Upper lobe of right lung (tissue), 1 donor: ENCODE measurements around the gene GRIN1. TPM values are rescaled to one million over a fixed set of nuclear protein-coding genes. Genes with fewer than 3 reads are reported as not detected.
A peak's percentile ranks its signal among the peaks of the same experiment; 100 is the strongest.

ENCODE experiments used
- ATAC-seq: fragments of 200-7000 bp; cut with Tn5 transposase; one replicate; pipeline ENCODE4 v1.9.1; 2020; ENCODE audit warnings: mild to moderate bottlenecking, moderate library complexity
- DNase-seq: peaks from one replicate; pipeline ENCODE4 v3.0.0-alpha.2; 2020
- H3K27ac ChIP-seq: fragments of 200-600 bp; one replicate; pipeline ENCODE4 v1.8.0; 2022
- H3K27me3 ChIP-seq: fragments of 200-600 bp; one replicate; pipeline ENCODE4 v1.8.0; 2022; ENCODE audit warnings: mild to moderate bottlenecking
- H3K36me3 ChIP-seq: fragments of 200-600 bp; one replicate; pipeline ENCODE4 v1.8.0; 2022
- H3K4me1 ChIP-seq: fragments of 200-600 bp; one replicate; pipeline ENCODE4 v1.8.0; 2022
- H3K4me3 ChIP-seq: fragments of 200-600 bp; one replicate; pipeline ENCODE4 v1.8.0; 2022; ENCODE audit warnings: mild to moderate bottlenecking
- H3K9me3 ChIP-seq: fragments of 200-600 bp; one replicate; pipeline ENCODE4 v1.8.0; 2022
- intact Hi-C: fragments of 100-400 bp; cut with DNase I; formaldehyde crosslinking; loops from one replicate; pipeline ENCODE4 v1.11.0; 2022
- total RNA-seq: library from RNA; stranded (reverse); fragmentation: NEBNext Ultra II Directional; extraction: Animal tissue kit (Norgen Biotek cat#: 25700); gene quantifications from one replicate; pipeline ENCODE4 v1.2.1, GENCODE V29; 2021
- TF ChIP-seq, protein P1 (sequence below): fragments of 200-600 bp; IDR thresholded peaks from one replicate; pipeline ENCODE4 v1.8.0; 2022; ENCODE audit warnings: antibody characterized with exemption
- donor health status: DM: no; HTN: yes; CAD: no; lungs with severe emphysema.

Gene GRIN1
- total RNA-seq, 1 donor from 2014 or later: 0.64 TPM

DNA sequence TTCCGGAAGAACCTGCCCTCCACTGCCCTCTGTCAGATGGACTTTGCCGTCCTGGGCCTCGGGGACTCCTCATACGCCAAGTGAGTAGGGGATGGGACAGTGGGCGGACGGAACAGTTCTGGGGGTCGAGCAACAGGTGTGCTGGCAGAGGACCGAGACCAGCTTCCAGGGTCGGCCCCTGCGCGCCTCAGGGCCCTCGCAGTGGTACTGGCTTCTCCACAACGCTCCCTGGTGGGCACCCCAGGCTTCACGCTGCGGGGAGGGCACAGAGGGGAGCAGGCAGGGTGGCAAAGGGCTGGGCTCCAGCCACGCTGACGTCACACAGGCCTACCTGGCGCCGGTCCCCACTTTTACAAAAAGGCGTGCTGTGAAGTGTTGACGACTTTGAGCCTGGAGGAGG lies 73.6 kb downstream of the GRIN1 start:
- intact Hi-C loops: no loop called here
- no peaks in the 10 kb centered on the region for H3K27me3 ChIP-seq
- DNase-seq: no peak
- TF ChIP-seq, protein P1, sequence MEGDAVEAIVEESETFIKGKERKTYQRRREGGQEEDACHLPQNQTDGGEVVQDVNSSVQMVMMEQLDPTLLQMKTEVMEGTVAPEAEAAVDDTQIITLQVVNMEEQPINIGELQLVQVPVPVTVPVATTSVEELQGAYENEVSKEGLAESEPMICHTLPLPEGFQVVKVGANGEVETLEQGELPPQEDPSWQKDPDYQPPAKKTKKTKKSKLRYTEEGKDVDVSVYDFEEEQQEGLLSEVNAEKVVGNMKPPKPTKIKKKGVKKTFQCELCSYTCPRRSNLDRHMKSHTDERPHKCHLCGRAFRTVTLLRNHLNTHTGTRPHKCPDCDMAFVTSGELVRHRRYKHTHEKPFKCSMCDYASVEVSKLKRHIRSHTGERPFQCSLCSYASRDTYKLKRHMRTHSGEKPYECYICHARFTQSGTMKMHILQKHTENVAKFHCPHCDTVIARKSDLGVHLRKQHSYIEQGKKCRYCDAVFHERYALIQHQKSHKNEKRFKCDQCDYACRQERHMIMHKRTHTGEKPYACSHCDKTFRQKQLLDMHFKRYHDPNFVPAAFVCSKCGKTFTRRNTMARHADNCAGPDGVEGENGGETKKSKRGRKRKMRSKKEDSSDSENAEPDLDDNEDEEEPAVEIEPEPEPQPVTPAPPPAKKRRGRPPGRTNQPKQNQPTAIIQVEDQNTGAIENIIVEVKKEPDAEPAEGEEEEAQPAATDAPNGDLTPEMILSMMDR: no peak
- no peaks in the 10 kb centered on the region for H3K9me3 ChIP-seq
- no peak overlapping the region for H3K27ac ChIP-seq
- H3K4me3 ChIP-seq: no peak overlapping the region
- no peaks in the 10 kb centered on the region for H3K4me1 ChIP-seq
- no peak for ATAC-seq
- no peaks in the 10 kb centered on the region for H3K36me3 ChIP-seq

DNA sequence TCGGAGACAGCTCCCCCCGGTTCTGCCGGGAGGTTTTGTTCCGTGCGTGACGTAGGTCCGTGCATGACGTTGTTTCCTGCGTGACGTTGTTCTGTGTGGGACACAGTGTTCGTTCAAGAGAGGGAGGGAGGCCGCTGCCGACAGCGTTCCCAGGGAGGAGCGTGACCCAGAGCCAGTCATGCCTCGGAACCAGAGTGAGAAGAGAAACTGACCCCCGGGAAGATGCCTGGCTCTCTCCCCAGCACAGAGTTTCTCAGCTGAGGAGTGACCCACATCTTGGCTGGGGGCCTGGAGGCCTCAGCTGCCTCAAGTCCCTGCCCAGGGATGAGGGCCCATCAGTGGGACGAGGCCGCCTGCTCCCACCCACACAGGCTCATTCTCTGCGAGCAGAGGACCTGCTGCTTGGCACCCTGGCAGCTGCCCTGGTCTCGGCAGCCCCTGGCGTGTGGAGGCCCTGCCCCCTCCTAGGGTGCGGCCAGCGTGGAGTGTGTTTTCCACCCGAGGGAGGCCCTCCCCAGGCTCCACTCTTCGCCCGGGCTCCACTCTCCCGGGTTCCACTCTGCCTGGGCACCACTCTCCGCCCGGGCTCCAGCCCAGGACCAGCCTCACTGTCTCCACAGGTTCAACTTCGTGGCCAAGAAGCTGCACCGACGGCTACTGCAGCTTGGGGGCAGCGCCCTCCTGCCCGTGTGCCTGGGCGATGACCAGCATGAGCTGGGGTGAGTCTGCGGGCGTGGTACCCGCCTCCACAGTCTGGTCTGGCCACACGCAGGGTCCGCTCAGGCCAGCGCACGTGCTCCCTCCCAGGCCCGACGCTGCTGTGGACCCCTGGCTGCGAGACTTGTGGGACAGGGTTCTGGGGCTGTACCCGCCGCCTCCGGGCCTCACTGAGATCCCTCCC lies 74.5 kb downstream of the GRIN1 start:
- intact Hi-C loops: no loop called here

DNA sequence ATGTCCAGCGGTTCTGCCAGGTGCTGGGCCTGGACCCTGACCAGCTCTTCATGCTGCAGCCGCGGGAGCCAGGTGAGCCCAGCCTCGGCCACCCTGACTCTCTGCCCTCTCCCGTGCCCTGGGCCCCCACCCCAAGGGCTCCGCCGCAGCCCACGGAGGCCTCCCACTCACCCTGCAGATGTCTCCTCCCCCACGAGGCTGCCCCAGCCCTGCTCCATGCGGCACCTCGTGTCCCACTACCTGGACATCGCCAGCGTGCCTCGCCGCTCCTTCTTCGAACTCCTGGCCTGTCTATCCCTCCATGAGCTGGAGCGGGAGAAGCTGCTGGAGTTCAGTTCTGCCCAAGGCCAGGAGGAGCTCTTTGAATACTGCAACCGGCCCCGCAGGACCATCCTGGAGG lies 75.7 kb downstream of the GRIN1 start:
- no peak for ATAC-seq
- H3K4me1 ChIP-seq: no peaks in the 10 kb centered on the region
- TF ChIP-seq, protein P1: no peak
- H3K36me3 ChIP-seq: no peaks in the 10 kb centered on the region
- no peaks in the 10 kb centered on the region for H3K27me3 ChIP-seq
- intact Hi-C loops: no loop called here
- H3K9me3 ChIP-seq: no peaks in the 10 kb centered on the region
- DNase-seq: no peak
- no peak overlapping the region for H3K4me3 ChIP-seq
- no peak overlapping the region for H3K27ac ChIP-seq

More for the DNA sequence above, 74.5 kb downstream of the GRIN1 start:
- TF ChIP-seq, protein P1: no peak
- Histone ChIP-seq H3K9me3 (no peaks in the 10 kb centered on the region), H3K27me3 (no peaks in the 10 kb centered on the region), H3K4me3 (no peak overlapping the region), H3K36me3 (no peaks in the 10 kb centered on the region), H3K27ac (no peak overlapping the region), H3K4me1 (no peaks in the 10 kb centered on the region)
- DNase-seq (no peak), ATAC-seq (no peak)

DNA sequence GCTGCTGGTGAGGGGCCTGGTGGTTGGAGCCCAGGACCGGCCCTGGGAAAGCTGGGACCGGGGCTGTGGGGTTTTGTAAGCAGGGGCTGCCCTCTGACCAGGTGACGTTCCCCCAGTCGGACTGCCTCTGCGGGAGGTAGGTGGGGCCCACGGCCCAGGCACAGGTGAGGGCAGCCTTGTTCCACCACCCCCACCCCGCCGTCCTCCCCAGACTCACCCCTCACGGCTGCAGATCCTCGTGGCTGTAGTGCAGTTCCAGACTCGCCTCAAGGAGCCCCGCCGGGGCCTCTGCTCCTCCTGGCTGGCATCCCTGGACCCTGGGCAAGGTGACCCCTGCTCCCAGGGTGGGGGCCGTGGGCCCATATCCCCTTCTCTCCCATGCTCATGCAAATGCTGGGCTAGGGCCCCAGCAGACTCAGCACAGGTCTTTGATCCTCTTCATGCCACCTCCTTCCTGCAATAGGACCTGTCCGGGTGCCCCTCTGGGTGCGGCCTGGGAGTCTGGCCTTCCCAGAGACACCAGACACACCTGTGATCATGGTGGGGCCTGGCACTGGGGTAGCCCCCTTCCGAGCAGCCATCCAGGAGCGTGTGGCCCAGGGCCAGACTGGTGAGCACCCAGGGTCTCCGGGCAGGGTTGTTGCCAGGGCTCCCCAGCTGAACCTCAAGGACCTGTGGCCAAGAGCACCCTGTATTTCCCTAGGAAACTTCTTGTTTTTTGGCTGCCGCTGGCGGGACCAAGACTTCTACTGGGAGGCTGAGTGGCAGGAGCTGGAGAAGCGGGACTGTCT lies 76.4 kb downstream of the GRIN1 start:
- H3K9me3 ChIP-seq: no peaks in the 10 kb centered on the region
- no peak for ATAC-seq
- no peak overlapping the region for H3K4me3 ChIP-seq
- TF ChIP-seq, protein P1: no peak
- H3K27me3 ChIP-seq: no peaks in the 10 kb centered on the region
- DNase-seq: no peak
- intact Hi-C loops: no loop called here
- no peak overlapping the region for H3K27ac ChIP-seq
- no peaks in the 10 kb centered on the region for H3K4me1 ChIP-seq
- H3K36me3 ChIP-seq: no peaks in the 10 kb centered on the region

DNA sequence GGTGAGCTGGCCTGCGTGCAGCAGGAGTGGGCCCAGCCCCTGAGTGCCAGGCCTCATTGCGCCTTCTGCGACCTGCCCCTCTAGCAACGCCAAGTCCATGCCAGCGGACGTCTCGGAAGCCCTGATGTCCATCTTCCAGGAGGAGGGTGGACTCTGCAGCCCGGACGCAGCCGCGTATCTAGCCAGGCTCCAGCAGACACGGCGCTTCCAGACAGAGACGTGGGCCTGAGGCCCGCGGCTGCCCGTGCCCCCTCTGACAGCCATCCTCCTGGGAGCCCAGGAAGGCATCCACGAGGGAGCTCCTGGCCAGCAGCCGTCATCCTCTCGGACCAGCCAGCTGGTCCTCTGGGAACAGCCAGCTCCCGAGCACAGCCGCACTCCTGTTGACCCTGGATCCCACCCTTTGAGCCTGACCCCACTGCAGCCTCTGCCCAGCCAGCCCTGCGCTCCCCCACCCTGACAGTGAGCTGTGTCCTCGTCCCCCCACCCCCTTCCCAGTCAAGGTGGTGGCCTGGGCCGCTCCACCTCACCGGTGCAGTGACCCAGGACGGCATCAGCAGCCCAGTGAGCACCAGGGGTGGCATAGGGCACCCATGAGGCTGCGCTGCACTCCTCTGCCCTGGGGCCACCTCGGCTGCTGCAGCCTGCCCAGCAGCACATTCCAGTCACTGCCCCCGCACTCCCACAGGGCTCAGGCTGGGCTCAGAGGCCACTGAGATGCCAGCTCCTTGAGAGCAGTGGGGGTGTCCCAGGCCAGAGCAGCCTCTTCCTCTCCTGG lies 77.4 kb downstream of the GRIN1 start:
- Histone ChIP-seq H3K4me1 (no peaks in the 10 kb centered on the region), H3K27ac (no peak overlapping the region), H3K36me3 (no peaks in the 10 kb centered on the region), H3K27me3 (no peaks in the 10 kb centered on the region), H3K9me3 (no peaks in the 10 kb centered on the region), H3K4me3 (no peak overlapping the region)
- TF ChIP-seq, protein P1: no peak
- DNase-seq (peak; percentile 64), ATAC-seq (no peak)
- intact Hi-C loops: no loop called here
